Stomach (tissue), 4 donors: ENCODE results near the gene RNF224.

Source experiments
- EP300 ChIP-seq: sonication (generic); formaldehyde crosslinking; IDR thresholded peaks from one replicate; pipeline ENCODE4 v1.6.1; 2017; ENCODE audit warnings: antibody characterized with exemption
- POLR2A ChIP-seq, 4 donors: fragments of 450-650 bp; IDR thresholded peaks; one replicate each; pipeline ENCODE4 v1.6.1; 2016; ENCODE audit warnings: antibody characterized with exemption in 4 of 4, control low read depth in 2 of 4, mild to moderate bottlenecking in 1 of 4, moderate library complexity in 1 of 4
- POLR2AphosphoS5 ChIP-seq, 3 donors: sonication (generic); formaldehyde crosslinking; IDR thresholded peaks; one replicate each; pipeline ENCODE4 v1.6.1; 2016; ENCODE audit warnings: antibody characterized with exemption in 3 of 3
- TF ChIP-seq, protein P1 (sequence below), 7 experiments: fragments of 450-650 bp in 4 of 7; fragments of 200-600 bp in 3 of 7; sonication (generic) in 3 of 7; IDR thresholded peaks; one replicate each; pipeline ENCODE4 v1.5.1; 2016 to 2019; ENCODE audit warnings: antibody characterized with exemption in 7 of 7, control low read depth in 2 of 7, mild to moderate bottlenecking in 1 of 7

DNA sequence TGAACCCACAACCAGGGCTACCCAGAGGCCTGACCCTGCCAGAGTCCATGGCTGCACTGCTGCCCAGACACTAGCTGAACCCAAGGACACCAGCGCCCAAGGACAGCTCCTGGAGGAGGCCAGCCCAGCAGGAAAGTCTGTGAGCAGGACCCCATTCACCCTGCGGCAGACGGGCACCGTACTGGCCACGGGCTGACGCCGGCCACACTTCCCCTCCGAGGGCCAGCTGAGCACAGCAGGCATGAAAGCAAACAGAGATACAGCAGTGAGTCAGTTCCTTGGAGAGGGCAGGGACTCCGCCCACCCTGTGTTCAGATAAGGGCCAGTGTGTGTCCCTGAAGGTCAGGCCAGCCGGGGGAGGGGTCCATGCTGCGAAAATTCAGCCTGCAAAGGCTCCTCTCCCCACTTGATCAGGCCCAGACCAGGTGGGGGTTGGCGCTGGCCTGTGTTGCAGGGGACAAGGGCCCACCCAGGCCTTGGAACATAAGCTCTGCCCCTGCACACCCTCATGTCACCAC lies 8.5 kb upstream of the RNF224 start:
- TF ChIP-seq, protein P1, sequence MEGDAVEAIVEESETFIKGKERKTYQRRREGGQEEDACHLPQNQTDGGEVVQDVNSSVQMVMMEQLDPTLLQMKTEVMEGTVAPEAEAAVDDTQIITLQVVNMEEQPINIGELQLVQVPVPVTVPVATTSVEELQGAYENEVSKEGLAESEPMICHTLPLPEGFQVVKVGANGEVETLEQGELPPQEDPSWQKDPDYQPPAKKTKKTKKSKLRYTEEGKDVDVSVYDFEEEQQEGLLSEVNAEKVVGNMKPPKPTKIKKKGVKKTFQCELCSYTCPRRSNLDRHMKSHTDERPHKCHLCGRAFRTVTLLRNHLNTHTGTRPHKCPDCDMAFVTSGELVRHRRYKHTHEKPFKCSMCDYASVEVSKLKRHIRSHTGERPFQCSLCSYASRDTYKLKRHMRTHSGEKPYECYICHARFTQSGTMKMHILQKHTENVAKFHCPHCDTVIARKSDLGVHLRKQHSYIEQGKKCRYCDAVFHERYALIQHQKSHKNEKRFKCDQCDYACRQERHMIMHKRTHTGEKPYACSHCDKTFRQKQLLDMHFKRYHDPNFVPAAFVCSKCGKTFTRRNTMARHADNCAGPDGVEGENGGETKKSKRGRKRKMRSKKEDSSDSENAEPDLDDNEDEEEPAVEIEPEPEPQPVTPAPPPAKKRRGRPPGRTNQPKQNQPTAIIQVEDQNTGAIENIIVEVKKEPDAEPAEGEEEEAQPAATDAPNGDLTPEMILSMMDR (IDR thresholded peaks at IDR 0.05) = no peak
- TF ChIP-seq POLR2A (IDR thresholded peaks at IDR 0.05) = peak in 2 of 4 donors; percentile 11 to 45
- peak in 2 of 3 donors; percentile 90 to 93 for TF ChIP-seq POLR2AphosphoS5 (IDR thresholded peaks at IDR 0.05)
- no peak for TF ChIP-seq EP300
